HPDE6-E6E7 (cell line): ENCODE data around the gene MEF2D.

Source experiments
- DNase-seq: peaks from one replicate; pipeline ENCODE4 v3.0.0; 2011; ENCODE audit warnings: missing footprints; ENCODE audit errors: extremely low spot score

The MEF2D gene

DNA sequence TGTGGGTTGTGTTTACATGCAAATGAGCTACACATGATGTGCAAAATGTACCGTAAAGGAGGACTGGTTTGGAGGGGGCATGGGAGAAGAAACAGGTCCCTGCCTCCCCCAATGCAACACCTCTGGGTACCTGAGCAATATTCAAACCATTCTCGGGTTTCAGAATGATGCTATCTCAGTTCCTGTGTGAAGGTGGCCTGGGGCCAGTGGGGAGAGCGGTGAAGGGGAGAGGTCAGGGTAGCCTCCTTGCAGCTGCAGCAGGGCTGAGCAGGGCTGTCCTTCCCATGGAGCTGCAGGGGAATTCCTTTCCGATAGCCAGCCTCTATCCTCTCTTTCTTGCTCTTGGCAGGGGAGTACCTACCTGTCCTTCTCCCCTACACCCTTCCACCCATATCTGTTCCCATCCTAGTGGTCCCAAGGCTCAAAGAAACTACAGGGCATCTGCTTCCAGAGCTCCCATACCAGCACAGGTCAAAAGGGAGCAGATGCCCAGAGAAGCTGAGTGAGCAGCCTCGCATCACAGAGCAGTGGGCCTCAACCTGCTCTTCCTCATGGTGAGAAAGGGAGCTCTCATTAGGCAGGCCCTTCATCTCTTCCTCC is 11.9 kb downstream of the MEF2D start:
- no peak for DNase-seq

DNA sequence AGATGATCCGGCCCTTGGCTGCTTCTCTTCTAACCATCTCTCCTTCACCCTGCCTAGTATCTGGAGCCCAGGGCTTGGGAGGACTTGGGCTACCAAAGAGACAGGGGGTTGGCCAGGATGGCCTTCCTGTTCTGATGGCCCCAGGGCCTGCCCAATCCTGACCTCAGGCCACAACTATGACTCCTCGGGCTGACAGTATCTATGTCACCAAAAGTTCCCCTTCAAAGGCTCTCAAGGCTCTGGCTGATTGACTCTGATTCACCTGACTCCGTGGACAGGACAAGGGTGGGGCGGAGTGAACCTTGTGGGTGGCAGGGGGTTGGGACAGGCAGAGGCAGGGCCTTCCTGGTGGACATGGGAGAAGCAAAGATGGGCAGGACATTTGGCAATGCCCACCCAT is 12.7 kb downstream of the MEF2D start:
- DNase-seq: no peak

DNA sequence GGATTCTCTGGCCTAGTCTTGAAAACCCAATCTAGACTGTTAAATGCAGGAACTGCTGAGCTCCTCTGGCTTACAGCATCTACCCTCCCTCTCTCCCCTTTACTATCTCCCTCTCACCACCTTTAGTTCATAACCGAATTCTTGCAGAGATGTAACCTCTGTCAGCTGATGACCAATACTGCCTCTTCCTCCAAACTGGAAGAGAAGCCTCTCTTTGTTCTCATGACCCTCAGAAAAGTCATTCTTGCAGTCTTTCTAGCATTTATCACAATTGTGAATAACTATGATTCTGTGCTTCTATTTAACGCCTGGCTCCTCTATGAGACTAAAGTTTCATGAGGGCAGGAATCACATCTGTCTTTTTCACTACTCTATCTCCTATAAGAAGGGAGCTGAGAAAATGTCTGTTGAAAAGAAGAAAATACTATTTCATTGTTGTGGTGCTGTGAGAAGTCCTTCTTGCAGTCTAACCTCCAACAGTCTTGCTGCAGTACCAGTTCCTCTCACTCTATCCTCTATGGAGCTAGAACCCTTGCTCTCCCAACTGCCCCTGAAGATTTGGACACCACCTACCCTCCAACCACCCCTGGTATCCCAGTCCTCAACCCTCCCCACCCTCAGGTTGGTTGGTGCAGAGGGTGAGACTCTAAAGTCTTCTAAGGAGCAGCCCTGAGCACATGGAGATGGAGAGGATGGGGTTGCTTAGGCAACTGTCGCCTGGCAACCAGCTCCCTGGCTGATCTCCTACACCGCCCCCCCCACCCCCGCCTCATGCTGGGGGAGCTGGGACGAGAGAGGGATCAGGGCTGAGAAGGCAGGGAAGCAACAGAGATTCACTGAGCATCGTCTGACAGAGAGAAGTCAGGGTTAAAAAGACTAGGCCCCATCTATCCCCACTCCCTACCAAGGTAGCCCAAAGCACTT is 13.9 kb downstream of the MEF2D start:
- DNase-seq: no peak

DNA sequence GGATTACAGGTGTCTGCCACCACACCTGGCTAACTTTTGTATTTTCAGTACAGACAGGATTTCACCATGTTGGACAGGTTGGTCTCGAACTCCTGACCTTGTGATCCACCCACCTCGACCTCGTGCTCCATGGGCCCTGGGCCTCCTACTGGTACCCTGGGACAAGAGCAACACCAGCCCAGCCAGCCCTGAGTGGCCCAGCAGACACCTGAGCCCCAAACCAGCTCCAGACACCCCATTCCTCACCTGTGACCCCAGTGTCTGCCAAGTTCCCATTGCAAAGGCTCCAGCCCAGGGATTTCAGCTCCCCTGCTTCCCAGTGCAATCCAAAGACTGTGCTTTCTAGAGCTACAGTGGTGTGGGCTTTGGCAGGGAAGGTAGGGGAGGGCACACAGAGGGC is 14.6 kb downstream of the MEF2D start:
- DNase-seq: no peak

DNA sequence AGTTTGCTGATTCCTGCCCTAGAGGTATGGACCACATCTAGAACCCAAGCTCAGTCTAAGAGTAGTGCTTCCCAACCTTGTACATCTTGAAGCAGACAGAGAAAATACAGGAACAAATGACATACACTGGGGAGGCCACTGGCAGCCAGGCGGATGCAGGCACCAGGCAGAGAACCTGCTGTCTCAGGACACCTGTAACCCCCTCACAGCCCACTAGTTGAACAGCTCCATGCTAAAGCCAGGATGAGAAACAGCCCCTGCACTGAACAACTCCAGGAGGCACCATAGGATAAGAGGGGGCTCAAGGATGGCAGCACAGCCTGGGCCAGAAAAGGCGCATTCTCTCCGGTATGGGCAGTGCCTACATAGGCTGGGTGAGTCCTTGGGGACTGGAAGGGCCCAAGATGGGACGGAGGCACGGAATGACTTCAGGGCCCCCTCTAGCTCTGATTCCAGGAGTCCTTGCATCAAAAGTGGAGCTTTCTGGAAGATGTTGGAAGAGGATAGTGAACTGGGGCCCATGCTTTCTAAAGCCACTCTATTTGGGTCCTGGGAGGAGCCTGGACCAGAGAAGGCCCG is 16.0 kb downstream of the MEF2D start:
- DNase-seq: no peak

DNA sequence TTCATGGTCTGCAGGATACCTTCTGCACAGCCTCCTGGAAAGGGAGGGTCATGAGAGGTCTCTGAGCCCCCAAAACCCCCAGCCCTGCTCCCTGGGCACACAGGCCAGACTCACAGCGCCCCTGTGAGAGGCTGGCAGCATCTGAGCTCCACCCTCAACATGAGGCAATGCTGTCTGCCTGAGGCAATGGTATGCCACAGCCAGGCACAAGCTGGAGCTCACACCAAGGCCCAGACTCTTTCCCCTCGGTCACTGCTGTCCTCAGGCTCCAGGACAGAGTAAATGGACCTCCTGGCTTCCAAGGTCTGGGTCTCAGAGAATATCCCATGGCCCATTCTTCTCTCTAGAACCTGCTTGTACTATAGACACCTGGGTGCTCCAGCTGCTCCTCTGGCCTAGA is 17.2 kb downstream of the MEF2D start:
- DNase-seq: no peak

DNA sequence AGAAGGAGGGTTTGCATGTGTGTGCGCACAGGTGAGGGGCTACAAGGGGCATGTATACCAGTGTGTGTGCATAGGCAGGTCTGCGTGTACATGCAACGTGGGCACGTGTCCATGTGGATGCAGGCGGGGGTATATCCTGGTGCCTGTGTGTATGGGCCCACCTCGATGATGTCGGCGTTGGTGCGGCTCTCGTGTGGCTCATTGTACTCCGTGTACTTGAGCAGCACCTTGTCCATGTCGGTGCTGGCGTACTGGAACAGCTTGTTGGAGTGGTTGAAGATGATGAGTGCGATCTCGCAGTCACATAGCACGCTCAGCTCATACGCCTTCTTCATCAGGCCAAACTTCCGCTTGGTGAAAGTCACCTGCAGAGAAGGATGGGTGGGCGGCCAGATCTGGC is 18.3 kb downstream of the MEF2D start:
- no peak for DNase-seq

DNA sequence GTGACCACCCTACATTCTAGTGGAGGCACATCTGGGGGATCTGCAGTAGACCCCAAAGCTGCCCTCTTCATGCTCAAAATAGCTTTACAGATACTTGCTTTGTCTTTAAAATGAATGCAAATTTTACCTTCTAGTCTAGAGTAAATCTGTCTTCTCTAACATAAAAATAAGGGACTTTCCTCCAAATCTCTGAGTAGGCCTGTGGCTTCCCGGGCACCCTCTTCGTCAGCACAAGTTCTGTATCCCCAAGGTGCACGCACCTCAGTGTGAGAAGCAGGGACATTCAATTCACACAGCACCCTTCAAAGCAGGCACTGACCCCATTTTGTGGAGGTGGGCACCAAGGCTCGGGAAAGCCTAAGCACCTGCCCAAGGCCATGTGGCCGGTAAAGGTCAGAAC is 19.0 kb downstream of the MEF2D start:
- no peak for DNase-seq

DNA sequence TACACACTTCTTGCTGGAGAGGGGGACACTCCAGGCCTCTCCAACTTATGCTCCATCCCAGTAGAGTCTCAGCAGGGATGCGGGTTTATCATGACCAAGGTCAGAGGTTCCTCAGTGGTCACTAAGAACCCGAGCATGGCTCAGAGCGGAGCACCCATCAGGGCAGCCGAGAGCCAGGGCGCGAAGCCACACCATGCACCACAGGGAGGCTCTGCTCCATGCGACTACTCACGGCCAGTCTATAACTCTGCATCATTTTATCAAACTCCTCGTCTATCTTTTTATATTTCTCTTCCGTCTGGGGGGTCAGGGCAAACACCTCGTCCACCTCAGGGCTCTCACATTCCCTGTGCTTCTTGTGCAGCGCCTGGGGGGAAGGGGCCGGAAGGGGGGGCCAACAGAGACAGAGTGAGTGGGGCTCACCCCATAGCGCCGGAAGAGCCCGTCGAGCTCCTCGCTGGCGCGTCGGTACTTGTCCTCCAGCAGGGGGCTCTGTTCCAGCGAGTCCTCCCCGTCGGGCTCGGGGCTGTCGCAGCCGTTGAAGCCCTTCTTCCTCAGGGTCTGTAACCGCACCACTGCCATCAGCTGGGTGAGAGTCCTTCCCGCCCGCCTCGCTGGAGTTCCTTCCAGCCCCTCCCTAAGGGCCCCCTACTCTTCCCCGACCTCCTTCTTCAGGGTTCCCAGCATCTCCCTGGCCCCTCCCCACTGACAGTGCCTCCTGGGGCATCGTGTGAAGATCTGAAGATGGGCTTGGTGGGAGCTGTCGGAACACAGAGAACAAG is 20.0 kb downstream of the MEF2D start:
- no peak for DNase-seq

DNA sequence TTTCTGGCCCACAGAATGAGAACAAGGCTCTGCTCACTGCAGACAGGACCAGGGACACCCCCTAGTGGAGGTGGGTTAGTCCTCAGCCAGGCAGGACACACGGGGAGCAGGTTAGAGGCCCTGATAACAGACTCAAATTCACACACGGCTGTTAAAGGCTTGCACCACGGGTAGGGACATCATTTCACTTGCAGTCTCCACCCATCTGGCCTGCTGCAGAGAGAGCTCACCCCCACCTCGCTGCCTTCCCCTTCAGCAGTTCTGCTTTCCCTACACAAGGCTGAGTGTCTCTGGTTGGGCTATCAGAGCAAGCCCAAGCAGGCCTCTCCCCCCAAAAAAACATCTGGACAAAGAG is 20.6 kb downstream of the MEF2D start:
- no peak for DNase-seq

DNA sequence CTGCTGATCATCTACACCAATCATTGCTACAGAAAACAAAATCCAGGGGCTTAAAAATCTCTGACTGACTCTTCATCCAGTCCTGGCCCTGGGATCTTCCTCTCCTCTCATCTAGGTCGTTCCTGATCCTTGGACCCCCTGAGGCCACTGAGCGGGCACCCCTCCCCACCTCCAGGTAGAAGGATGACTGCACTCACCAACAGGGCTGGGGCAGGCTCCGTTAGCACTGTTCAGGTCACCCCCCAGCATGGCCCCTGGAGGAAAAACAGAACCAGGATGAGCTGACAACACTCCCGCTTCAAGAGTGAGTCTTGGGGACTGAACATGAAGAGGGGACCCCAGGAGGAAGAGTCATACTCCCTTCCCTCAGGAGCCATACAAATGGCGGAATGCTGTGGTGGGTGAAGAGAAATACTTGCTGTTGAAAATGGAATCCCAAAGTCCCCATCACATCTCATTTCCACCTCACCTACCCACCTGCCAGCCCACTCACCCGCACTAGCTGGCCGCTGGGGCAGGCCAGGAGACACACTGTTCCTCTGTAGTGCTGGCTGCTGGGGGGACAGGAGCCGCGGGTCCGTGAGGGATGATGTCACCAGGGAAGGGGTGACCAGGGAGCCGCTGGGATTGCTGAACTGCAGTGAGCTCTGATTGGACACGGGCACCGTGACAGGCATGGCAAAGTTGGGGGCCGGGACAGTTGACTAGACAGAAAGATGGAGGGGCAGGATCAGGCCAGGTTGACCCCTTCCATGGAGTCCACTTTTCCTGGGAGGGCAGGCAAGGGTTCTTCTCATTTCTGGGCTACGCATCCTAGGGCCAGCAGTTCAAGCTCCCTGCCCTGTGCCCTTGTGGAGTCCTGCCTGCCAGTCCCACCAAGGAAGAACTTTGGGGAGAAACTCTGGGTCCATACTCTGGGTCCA is 21.2 kb downstream of the MEF2D start:
- no peak for DNase-seq

DNA sequence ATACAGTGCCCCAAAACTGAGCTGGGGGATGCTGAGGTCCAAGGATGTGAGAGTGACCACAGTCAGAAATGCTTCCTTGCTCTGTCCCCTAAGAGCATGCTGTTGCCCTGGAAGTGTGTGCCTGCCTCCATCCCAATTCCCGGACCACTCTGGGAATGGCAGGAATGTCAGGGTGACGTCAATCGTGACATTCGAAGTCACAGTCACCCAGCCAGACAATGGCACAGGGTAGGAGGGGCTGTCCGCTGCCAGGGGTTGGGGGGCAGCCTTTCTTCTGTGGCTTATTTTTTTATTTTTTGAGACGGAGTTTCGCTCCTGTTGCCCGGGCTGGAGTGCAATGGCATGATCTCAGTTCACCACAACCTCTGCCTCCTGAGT is 22.3 kb downstream of the MEF2D start:
- no peak for DNase-seq

DNA sequence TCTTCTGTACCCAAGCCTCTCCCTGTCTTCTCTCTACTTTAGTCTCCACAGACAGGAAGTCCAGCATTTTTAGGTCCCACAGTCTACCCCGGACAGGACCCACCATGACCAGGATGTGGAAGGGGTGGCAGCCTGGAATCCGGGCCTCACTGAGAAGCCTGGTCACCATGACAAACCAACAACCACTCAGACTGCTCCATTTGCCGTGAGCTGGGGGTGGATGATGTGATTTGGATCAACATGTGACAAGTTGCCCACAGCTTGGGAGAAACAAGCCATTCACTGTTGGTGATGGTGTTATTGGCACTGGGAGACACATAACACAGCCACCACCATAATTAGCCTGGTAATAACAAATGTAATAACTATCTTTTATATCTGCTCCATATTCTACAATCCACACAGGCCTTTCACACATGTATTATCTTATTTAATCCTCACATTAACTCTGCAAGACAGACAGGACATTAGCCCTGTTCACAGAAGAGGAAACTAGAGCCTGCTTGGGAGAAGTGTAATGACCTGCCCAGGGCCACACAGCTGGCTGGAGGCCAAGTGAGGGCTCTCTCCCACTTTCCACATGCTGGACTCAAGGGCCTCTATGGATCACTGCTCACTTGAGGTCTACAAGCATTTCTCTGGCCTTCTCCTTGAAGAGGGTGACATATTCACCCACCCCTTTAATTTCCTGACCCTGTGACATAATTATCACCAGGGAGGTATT is 22.9 kb downstream of the MEF2D start:
- no peak for DNase-seq

DNA sequence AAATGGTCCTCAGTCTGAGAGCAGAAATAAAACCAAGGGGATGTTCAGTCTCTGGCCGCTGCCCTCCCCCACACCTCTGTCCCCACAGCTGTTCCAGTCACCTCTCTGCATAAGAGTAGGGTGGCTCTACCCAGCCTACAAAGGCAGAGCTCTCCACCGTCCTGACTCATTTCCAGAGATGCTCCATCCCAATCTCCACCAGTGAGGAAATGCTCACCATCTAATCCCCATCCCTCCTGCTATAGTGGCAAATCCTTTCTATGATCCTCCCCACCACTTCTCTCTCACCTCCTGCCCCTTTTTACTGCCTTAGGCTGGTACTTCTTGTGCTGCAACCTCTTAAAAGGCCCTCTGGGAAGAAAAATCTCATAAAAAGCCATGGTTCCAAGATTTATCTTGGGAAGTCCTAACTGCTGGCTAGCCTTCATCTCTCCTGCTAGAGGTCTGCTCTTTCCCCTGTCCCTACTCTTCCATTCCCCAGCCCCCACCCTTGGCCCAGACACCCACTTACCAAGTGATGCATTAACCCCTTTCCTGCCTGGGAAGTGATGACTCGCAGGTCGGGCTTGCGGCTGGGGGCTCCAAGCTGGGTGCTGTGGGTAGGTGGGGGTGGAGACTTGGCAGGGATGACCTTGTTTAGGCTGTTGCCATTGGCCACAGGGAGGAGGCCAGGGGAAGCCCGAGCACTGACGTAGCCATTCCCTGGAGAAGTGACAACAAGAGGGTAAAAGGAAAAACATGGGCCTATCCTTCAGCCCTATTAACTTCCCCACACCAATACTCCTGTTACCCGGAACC is 23.9 kb downstream of the MEF2D start:
- DNase-seq: no peak

DNA sequence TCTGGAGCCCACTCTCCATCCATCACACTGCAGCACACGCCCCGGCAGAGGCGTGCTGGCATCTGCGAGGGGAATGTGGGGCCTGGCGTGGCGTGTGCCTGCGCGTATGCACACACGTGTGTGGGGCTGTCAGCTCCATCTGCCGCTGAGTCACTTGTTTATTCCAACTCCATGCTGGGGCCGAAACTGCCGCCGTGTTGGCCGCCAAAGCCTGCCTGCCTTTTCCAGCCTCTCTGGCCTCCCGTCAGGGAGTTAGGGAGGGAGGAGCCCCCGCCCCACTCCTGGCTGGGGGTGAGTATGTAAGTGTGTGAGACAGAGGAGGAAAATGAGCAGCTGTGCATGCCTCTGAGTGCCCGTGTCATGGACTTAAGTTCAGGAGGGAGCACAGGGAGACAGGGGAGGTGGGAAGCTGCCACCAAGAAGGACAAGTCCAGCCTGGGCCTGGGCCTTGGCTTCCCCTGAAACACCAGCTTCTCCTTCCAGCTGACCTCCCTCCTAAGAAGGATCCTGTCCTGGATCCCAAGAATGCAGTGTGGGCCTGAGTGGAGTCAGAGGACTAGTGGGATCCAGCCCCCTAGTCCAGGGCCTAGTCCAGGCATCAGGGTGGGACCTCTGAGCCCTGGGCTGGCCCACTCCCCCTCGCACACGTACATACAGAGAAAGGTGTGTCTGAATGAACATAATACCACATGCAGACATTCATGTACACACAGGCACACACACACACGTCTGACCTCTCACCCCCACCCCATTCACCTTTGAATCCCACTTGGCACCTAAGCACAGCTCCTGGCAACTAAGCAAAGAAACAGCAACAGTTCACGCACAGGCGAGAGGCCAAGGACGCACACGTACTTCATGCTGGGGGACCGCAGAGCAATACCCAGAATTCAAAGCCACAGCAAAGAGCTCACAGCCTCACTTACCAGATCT is 24.7 kb downstream of the MEF2D start:
- no peak for DNase-seq

DNA sequence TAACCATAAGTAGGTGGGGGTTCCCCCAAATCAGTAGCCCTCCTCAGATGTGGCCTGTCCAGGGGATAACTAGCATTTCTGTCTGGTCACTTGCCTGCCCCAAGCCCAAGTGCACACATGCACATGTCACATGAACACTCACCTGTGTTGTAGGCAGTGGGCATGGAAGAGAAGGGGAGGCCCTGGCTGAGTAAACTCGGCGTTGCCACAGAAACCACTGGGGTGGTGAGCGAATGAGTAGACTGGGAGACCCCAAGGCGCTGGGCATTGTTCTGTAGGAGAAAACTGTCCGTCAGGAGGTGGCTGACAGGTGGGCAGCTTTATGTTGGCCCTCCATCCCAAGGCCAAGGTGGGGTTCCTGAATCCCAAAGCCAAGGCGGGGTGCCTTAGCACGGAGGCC is 25.6 kb downstream of the MEF2D start:
- DNase-seq: no peak

DNA sequence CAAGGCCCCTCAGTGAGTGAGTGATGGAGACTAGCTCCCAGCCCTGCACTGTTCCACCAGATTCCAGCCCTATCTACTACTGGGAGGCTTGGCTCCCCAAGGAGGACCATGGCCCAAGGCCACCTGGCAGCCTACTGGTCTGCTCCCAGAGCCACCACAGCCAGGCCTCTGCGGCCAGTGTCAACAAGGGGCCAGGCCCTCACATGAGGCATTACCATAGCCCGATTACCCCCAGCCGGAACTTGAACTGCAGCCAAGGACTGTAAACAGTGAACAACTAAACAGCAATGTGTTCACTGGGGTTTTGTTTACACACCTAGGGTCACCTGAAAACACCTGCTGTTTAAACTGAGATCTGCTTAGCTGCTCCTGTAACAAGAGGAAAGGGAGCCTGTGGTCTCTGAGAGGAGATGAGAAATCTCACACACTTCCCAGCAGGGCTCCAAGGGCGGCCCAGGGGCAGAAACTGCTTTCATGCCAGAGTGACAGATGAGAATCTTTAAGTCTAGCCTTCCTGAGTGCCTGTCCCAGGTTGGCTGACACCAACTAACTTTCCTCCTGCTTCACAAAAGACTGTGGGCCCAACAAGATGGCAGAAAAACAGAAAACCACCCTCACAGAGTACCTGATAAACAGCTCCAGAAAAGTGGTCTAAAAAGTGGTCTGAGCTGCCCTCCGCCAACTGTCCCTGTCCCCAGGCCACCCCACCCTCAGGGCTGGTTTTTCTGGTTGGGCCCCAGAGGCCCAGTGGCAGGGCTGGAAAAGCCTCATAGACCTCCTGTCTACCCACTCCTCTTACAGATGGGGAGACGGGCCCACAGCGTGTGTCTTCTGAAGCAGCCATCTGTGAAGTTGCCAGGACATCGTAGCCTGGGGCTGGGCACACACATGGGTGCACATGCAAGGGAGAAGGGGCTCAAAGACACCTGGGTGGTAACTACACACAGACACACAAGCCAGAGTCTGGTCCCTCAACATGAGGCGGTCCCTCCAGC is 28.8 kb downstream of the MEF2D start:
- no peak for DNase-seq
